K562 (cell line): ENCODE data around the gene CHMP2A. TPM values are rescaled to one million over a fixed set of nuclear protein-coding genes. Genes with fewer than 3 reads are reported as not detected.

Experiments
- BCL6 ChIP-seq: fragments of 250-450 bp; sonication (Bioruptor Pico); IDR thresholded peaks from 2 replicates; pipeline ENCODE4 v1.4.0; 2020
- CC2D1A ChIP-seq: fragments of 450-650 bp; IDR thresholded peaks from 2 replicates; pipeline ENCODE4 v1.6.1; 2017; ENCODE audit warnings: mild to moderate bottlenecking
- CHD2 ChIP-seq: IDR thresholded peaks from 2 replicates; pipeline ENCODE4 v1.6.1; 2011; ENCODE audit warnings: low read depth, low read length
- FOSL1 ChIP-seq: fragments of 200-800 bp; sonication (Bioruptor generic); conservative IDR thresholded peaks from 2 replicates; pipeline ENCODE4 v1.6.1; 2016; ENCODE audit warnings: missing genetic modification characterization, missing compliant biosample characterization
- GABPA ChIP-seq: fragments of 200-800 bp; sonication (Bioruptor generic); conservative IDR thresholded peaks from 2 replicates; pipeline ENCODE4 v1.6.1; 2016; ENCODE audit warnings: low read depth, missing genetic modification characterization, missing compliant biosample characterization
- HCFC1 ChIP-seq: IDR thresholded peaks from 2 replicates; pipeline ENCODE4 v1.6.1; 2012; ENCODE audit warnings: low read depth, low read length, improper control_type of control experiment
- MAFG ChIP-seq: fragments of 450-650 bp; conservative IDR thresholded peaks from 2 replicates; pipeline ENCODE4 v1.6.1; 2016; ENCODE audit warnings: missing genetic modification characterization, missing compliant biosample characterization
- MXI1 ChIP-seq: IDR thresholded peaks from 2 replicates; pipeline ENCODE4 v1.6.1; 2011; ENCODE audit warnings: low read depth, mild to moderate bottlenecking, improper control_type of control experiment, low read length
- NRF1 ChIP-seq, 2 experiments: fragments of 450-650 bp; IDR thresholded peaks in 1 of 2; conservative IDR thresholded peaks in 1 of 2; 2 replicates each; pipeline ENCODE4 v1.6.1; 2014; ENCODE audit warnings: mild to moderate bottlenecking in 2 of 2
- PRDM10 ChIP-seq: fragments of 450-650 bp; IDR thresholded peaks from 2 replicates; pipeline ENCODE4 v1.6.1; 2018; ENCODE audit not compliant: partially characterized antibody
- SAP30 ChIP-seq: fragments of 200-600 bp; sonication (generic); IDR thresholded peaks from 2 replicates; pipeline ENCODE4 v1.6.1; 2012; ENCODE audit warnings: borderline replicate concordance, low read depth, mild to moderate bottlenecking, moderate library complexity, low read length, control low read depth, inconsistent platforms; ENCODE audit not compliant: insufficient read depth, poor library complexity, severe bottlenecking
- U2AF2 ChIP-seq: fragments of 200-400 bp; formaldehyde crosslinking; optimal IDR thresholded peaks from 2 replicates; pipeline ENCODE3; 2017; ENCODE audit warnings: low read depth, mild to moderate bottlenecking, low read length
- ZNF140 ChIP-seq: fragments of 250-450 bp; sonication (Bioruptor Pico); IDR thresholded peaks from 2 replicates; pipeline ENCODE4 v1.8.0; 2021; ENCODE audit warnings: moderate library complexity, mild to moderate bottlenecking, inconsistent platforms
- ZNF165 ChIP-seq: fragments of 250-450 bp; sonication (Bioruptor Pico); IDR thresholded peaks from 2 replicates; pipeline ENCODE4 v1.4.0; 2020; ENCODE audit warnings: borderline replicate concordance
- ZNF384 ChIP-seq: IDR thresholded peaks from 2 replicates; pipeline ENCODE4 v1.6.1; 2012; ENCODE audit warnings: low read depth, low read length, improper control_type of control experiment
- ZNF644 ChIP-seq: fragments of 200-800 bp; sonication (Bioruptor generic); IDR thresholded peaks from 2 replicates; pipeline ENCODE4 v1.6.1; 2016; ENCODE audit warnings: low read depth, missing genetic modification characterization, missing compliant biosample characterization
- polyA plus RNA-seq, 8 experiments: library from polyadenylated mRNA; depleted of rRNA in 4 of 8; stranded (reverse) in 5 of 8; unstranded in 3 of 8; fragments of >200 nt; fragmentation: Nextera tagmentation in 2 of 8; fragmentation: Illumina TruSeq in 1 of 8; extraction: Ambion mirVana in 2 of 8; extraction: Trizol in 1 of 8; gene quantifications; 2 replicates each; pipeline versions ENCODE4 v1.2.1 to v1.2.3, GENCODE V29; 2011 to 2014; ENCODE audit warnings: inconsistent platforms in 1 of 8, missing spikeins in 1 of 8
- total RNA-seq, 7 experiments: library from RNA; depleted of rRNA in 6 of 7; stranded (reverse); fragments of >200 nt in 6 of 7; fragmentation: Illumina TruSeq in 2 of 7; extraction: Trizol in 2 of 7; gene quantifications; 2 replicates each; pipeline versions ENCODE4 v1.2.1 to v1.2.3, GENCODE V29; 2011 to 2021; ENCODE audit warnings: low replicate concordance in 1 of 7
- TF ChIP-seq, protein P1 (sequence below): fragments of 450-650 bp; formaldehyde crosslinking; IDR thresholded peaks from 2 replicates; pipeline ENCODE4 v1.4.0; 2022; ENCODE audit warnings: missing genetic modification characterization
- TF ChIP-seq, protein P2 (sequence below): fragments of 250-450 bp; sonication (Bioruptor Pico); IDR thresholded peaks from 2 replicates; pipeline ENCODE4 v1.8.0; 2022; ENCODE audit warnings: inconsistent platforms, mild to moderate bottlenecking, moderate library complexity, borderline replicate concordance
- TF ChIP-seq, protein P3 (sequence below): sonication (generic); formaldehyde crosslinking; IDR thresholded peaks from 2 replicates; pipeline ENCODE4 v1.8.0; 2023; ENCODE audit warnings: mild to moderate bottlenecking, missing genetic modification reagents

The CHMP2A gene
- total and polyA plus RNA-seq, 9 of the 15 experiments (the other 6 are each of a cell fraction or from before 2014, with no cell fraction given) = 57.6 to 159 (median 87.2) TPM

GRCh38 chr19:58519087-58519354 lies 35.9 kb downstream of the CHMP2A start (continued):
- TF ChIP-seq PRDM10 = peak; percentile 12
- TF ChIP-seq HCFC1 = no peak
- peak; percentile 2 to 8; a peak in 1 of 4 replicates for TF ChIP-seq NRF1 (conservative IDR thresholded peaks at IDR 0.05 in 1 of 2, IDR thresholded peaks at IDR 0.05 in 1 of 2)
- TF ChIP-seq, protein P1, sequence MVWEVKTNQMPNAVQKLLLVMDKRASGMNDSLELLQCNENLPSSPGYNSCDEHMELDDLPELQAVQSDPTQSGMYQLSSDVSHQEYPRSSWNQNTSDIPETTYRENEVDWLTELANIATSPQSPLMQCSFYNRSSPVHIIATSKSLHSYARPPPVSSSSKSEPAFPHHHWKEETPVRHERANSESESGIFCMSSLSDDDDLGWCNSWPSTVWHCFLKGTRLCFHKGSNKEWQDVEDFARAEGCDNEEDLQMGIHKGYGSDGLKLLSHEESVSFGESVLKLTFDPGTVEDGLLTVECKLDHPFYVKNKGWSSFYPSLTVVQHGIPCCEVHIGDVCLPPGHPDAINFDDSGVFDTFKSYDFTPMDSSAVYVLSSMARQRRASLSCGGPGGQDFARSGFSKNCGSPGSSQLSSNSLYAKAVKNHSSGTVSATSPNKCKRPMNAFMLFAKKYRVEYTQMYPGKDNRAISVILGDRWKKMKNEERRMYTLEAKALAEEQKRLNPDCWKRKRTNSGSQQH = no peak
- 0 out of 2 replicates have a peak, but pooled peaks have one; percentile 4 for TF ChIP-seq CHD2
- no peak for TF ChIP-seq MXI1
- no peak for TF ChIP-seq CC2D1A
- no peak for TF ChIP-seq ZNF165 (CRISPR knock-in tag)
- TF ChIP-seq U2AF2 = no peak
- TF ChIP-seq ZNF384 = no peak
- peak; percentile 6 for TF ChIP-seq SAP30
- TF ChIP-seq, protein P2, sequence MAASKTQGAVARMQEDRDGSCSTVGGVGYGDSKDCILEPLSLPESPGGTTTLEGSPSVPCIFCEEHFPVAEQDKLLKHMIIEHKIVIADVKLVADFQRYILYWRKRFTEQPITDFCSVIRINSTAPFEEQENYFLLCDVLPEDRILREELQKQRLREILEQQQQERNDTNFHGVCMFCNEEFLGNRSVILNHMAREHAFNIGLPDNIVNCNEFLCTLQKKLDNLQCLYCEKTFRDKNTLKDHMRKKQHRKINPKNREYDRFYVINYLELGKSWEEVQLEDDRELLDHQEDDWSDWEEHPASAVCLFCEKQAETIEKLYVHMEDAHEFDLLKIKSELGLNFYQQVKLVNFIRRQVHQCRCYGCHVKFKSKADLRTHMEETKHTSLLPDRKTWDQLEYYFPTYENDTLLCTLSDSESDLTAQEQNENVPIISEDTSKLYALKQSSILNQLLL = no peak
- no peak for TF ChIP-seq FOSL1 (tag)
- TF ChIP-seq GABPA = no peak
- TF ChIP-seq BCL6 (CRISPR knock-in tag) = no peak
- TF ChIP-seq ZNF140 (CRISPR knock-in tag) = no peak
- no peak for TF ChIP-seq ZNF644 (tag)
- TF ChIP-seq, protein P3, sequence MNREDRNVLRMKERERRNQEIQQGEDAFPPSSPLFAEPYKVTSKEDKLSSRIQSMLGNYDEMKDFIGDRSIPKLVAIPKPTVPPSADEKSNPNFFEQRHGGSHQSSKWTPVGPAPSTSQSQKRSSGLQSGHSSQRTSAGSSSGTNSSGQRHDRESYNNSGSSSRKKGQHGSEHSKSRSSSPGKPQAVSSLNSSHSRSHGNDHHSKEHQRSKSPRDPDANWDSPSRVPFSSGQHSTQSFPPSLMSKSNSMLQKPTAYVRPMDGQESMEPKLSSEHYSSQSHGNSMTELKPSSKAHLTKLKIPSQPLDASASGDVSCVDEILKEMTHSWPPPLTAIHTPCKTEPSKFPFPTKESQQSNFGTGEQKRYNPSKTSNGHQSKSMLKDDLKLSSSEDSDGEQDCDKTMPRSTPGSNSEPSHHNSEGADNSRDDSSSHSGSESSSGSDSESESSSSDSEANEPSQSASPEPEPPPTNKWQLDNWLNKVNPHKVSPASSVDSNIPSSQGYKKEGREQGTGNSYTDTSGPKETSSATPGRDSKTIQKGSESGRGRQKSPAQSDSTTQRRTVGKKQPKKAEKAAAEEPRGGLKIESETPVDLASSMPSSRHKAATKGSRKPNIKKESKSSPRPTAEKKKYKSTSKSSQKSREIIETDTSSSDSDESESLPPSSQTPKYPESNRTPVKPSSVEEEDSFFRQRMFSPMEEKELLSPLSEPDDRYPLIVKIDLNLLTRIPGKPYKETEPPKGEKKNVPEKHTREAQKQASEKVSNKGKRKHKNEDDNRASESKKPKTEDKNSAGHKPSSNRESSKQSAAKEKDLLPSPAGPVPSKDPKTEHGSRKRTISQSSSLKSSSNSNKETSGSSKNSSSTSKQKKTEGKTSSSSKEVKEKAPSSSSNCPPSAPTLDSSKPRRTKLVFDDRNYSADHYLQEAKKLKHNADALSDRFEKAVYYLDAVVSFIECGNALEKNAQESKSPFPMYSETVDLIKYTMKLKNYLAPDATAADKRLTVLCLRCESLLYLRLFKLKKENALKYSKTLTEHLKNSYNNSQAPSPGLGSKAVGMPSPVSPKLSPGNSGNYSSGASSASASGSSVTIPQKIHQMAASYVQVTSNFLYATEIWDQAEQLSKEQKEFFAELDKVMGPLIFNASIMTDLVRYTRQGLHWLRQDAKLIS (CRISPR knock-in tag) = no peak
- TF ChIP-seq MAFG = no peak
